HCT116 (cell line): ENCODE results near the gene SLC66A3. TPM values are rescaled to one million over a fixed set of nuclear protein-coding genes. Genes with fewer than 3 reads are reported as not detected.

Experiments used
- ATAC-seq: fragments of 200-7000 bp; cut with Tn5 transposase; 2 replicates; pipeline ENCODE4 v1.9.1; 2020; ENCODE audit warnings: mild to moderate bottlenecking, moderate library complexity
- BruUV-seq: library from RNA; stranded (reverse); fragments of 400-500 nt; replicated peaks from 2 replicates; lab custom pipeline; 2021; lab: Mats Ljungman, UMichigan
- CTCF ChIA-PET: fragments of 300-600 bp; sonication (Branson Sonifier 250); formaldehyde crosslinking; loops from one replicate; lab custom pipeline; 2021; ENCODE audit warnings: antibody characterized with exemption; lab: Charles Lee
- POLR2A ChIA-PET: fragments of 300-600, 350-600 bp; sonication (Branson Sonifier 250); formaldehyde crosslinking; loops from one replicate; lab custom pipeline; 2021; ENCODE audit warnings: antibody characterized with exemption; lab: Charles Lee
- RAD21 ChIA-PET, 2 experiments: fragments of 300-600 bp; sonication (Branson Sonifier 250); formaldehyde crosslinking; loops; one replicate each; lab custom pipeline; 2023; ENCODE audit warnings: low total read pairs in 2 of 2; ENCODE audit not compliant: uncharacterized antibody in 2 of 2, unreplicated experiment in 2 of 2, low non-redundant PET in 1 of 2; lab: Charles Lee
- DNase-seq: peaks from one replicate; pipeline ENCODE4 v3.0.0-alpha.2; 2010; ENCODE audit warnings: low read depth, low spot score
- H2AFZ ChIP-seq: fragments of 200-600 bp; shearing (Covaris generic), sonication (generic); 2 replicates; pipeline ENCODE4 v1.6.1; 2017; ENCODE audit warnings: low read depth, mixed run types, mixed read lengths, antibody characterized with exemption, low read length; ENCODE audit not compliant: poor library complexity, severe bottlenecking
- H3K27ac ChIP-seq: 2 replicates; pipeline ENCODE4 v1.5.1; 2012; ENCODE audit warnings: low read depth, low read length
- H3K27me3 ChIP-seq: fragments of 200-600 bp; sonication (generic); 2 replicates; pipeline ENCODE4 v1.6.1; 2016; ENCODE audit warnings: mixed run types, low read length, mixed read lengths; ENCODE audit not compliant: insufficient read depth
- H3K36me3 ChIP-seq, 2 experiments: fragments of 200-500 bp in 1 of 2; fragments of 200-600 bp in 1 of 2; sonication (Bioruptor generic) in 1 of 2; sonication (generic) in 1 of 2; 2 replicates each; pipeline versions ENCODE4 v1.5.1 to v1.6.1; 2014 to 2016; ENCODE audit warnings: low read length in 2 of 2, inconsistent platforms in 1 of 2, mixed read lengths in 1 of 2, mixed run types in 1 of 2; ENCODE audit not compliant: insufficient read depth in 2 of 2, control insufficient read depth in 1 of 2
- H3K4me1 ChIP-seq, 2 experiments: fragments of 200-600 bp in 1 of 2; sonication (generic) in 1 of 2; 2 replicates each; pipeline versions ENCODE4 v1.5.1 to v1.6.1; 2012 to 2017; ENCODE audit warnings: low read length in 2 of 2, inconsistent platforms in 1 of 2, mild to moderate bottlenecking in 1 of 2, mixed read lengths in 1 of 2, mixed run types in 1 of 2, moderate library complexity in 1 of 2; ENCODE audit not compliant: insufficient read depth in 2 of 2, control insufficient read depth in 1 of 2
- H3K4me2 ChIP-seq: fragments of 200-600 bp; sonication (generic); 2 replicates; pipeline ENCODE4 v1.6.1; 2017; ENCODE audit warnings: mixed run types, low read length, mixed read lengths
- H3K4me3 ChIP-seq, 2 experiments: fragments of 200-600 bp in 1 of 2; sonication (generic) in 1 of 2; replicated peaks in 1 of 2; 2 replicates each; pipeline ENCODE4 v1.5.1; 2011 to 2016; ENCODE audit warnings: low read length in 2 of 2, control low read depth in 1 of 2, low read depth in 1 of 2, mild to moderate bottlenecking in 1 of 2, mixed read lengths in 1 of 2, mixed run types in 1 of 2
- H3K79me2 ChIP-seq: fragments of 200-600 bp; sonication (generic); 2 replicates; pipeline ENCODE4 v1.6.1; 2017; ENCODE audit warnings: mild to moderate bottlenecking, mixed run types, low read length, moderate library complexity, mixed read lengths; ENCODE audit not compliant: insufficient read depth
- H3K9ac ChIP-seq: fragments of 200-600 bp; sonication (generic); 2 replicates; pipeline ENCODE4 v1.6.1; 2016; ENCODE audit warnings: low read length, mixed read lengths
- H3K9me2 ChIP-seq: fragments of 200-600 bp; sonication (generic), shearing (Covaris generic); 2 replicates; pipeline ENCODE4 v1.6.1; 2017; ENCODE audit warnings: mixed run types, mild to moderate bottlenecking, moderate library complexity; ENCODE audit not compliant: insufficient read depth
- H3K9me3 ChIP-seq, 2 experiments: fragments of 200-500 bp in 1 of 2; fragments of 200-600 bp in 1 of 2; sonication (Bioruptor generic) in 1 of 2; sonication (generic) in 1 of 2; 2 replicates each; pipeline ENCODE4 v1.6.1; 2014 to 2017; ENCODE audit warnings: low read length in 2 of 2, mixed read lengths in 2 of 2, inconsistent platforms in 1 of 2, low read depth in 1 of 2, mild to moderate bottlenecking in 1 of 2, mixed run types in 1 of 2, moderate library complexity in 1 of 2; ENCODE audit not compliant: control insufficient read depth in 1 of 2, insufficient read depth in 1 of 2
- H4K20me1 ChIP-seq: fragments of 200-600 bp; sonication (generic), shearing (Covaris generic); 2 replicates; pipeline ENCODE4 v1.6.1; 2017; ENCODE audit warnings: mixed run types, mild to moderate bottlenecking, moderate library complexity; ENCODE audit not compliant: insufficient read depth
- CTCF ChIP-seq, 3 experiments: fragments of 200-600 bp in 1 of 3; sonication (generic) in 1 of 3; IDR thresholded peaks in 2 of 3; conservative IDR thresholded peaks in 1 of 3; 2 replicates each; pipeline ENCODE4 v1.5.1; 2012 to 2017; ENCODE audit warnings: low read depth in 2 of 3, low read length in 2 of 3, antibody characterized with exemption in 1 of 3, borderline replicate concordance in 1 of 3, control low read depth in 1 of 3, mild to moderate bottlenecking in 1 of 3, mixed read lengths in 1 of 3, mixed run types in 1 of 3, moderate library complexity in 1 of 3; ENCODE audit not compliant: insufficient read depth in 1 of 3
- FOSL1 ChIP-seq: IDR thresholded peaks from 2 replicates; pipeline ENCODE4 v1.6.1; 2012; ENCODE audit warnings: low read depth
- POLR2A ChIP-seq: IDR thresholded peaks from 2 replicates; pipeline ENCODE4 v1.7.0; 2011; ENCODE audit warnings: borderline replicate concordance; ENCODE audit not compliant: insufficient read depth, insufficient read length; ENCODE audit errors: extremely low read depth
- POLR2AphosphoS5 ChIP-seq: IDR thresholded peaks from 2 replicates; pipeline ENCODE4 v1.6.1; 2011; ENCODE audit warnings: mild to moderate bottlenecking, low read depth, low read length, moderate library complexity
- RAD21 ChIP-seq: IDR thresholded peaks from 2 replicates; pipeline ENCODE4 v1.6.1; 2012; ENCODE audit warnings: low read depth, mild to moderate bottlenecking
- SP1 ChIP-seq: IDR thresholded peaks from 2 replicates; pipeline ENCODE4 v1.6.1; 2012; ENCODE audit warnings: low read depth
- ZBTB33 ChIP-seq: IDR thresholded peaks from 2 replicates; pipeline ENCODE4 v1.6.1; 2011; ENCODE audit warnings: mild to moderate bottlenecking, low read length, moderate library complexity; ENCODE audit not compliant: insufficient replicate concordance; ENCODE audit errors: extremely low read depth
- ZFX ChIP-seq: fragments of 450-650 bp; IDR thresholded peaks from 2 replicates; pipeline ENCODE4 v1.6.1; 2017
- intact Hi-C: fragments of 100-400 bp; cut with micrococcal nuclease; formaldehyde crosslinking; loops from 2 replicates; pipeline ENCODE4 v1.10.0; 2022
- total RNA-seq: library from RNA; stranded (reverse); gene quantifications from one replicate; pipeline ENCODE4 v1.2.1, GENCODE V29; 2021; ENCODE audit not compliant: unreplicated experiment

Gene SLC66A3
- total RNA-seq, 1 experiment from 2014 or later = 15.9 TPM

DNA sequence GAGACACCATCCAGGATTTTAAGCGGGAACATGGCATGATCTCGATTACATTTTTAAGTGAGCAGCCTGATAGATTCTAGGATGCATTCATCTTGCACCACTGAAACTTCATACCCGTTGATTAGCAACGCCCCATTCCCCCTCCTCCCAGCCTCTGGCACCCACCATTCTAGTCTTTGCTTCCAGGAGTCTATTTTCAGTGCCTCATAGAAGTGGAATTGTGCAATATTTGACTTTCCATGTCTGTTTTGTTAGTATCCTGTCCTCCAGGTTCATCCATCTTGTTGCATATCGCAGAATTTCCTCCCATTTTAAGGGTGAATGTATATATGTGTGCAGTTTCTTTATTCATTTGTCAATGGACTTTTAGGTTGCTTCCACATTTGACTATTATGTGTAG is 20.9 kb upstream of the SLC66A3 start:
- Histone ChIP-seq H3K9me2 (no peaks in the 10 kb centered on the region), H3K9me3 (no peaks in the 10 kb centered on the region), H3K27ac (no peak overlapping the region), H3K36me3 (no peaks in the 10 kb centered on the region), H3K79me2 (no peaks in the 10 kb centered on the region), H2AFZ (no peak overlapping the region), H4K20me1 (no peaks in the 10 kb centered on the region), H3K4me2 (no peak overlapping the region), H3K27me3 (no peaks in the 10 kb centered on the region), H3K4me1 (peaks cover 9 to 31% of the 10 kb centered on the region in 2 experiments), H3K9ac (no peak overlapping the region), H3K4me3 (no peak overlapping the region)
- ChIA-PET CTCF (interaction anchor here (1.0 to 5.3 kb wide), 2 partner anchors 16 to 449 kb away, joined by 3 to 102 read pairs; no protein-coding TSS in a partner anchor), POLR2A (interaction anchor here (1.6 to 1.7 kb wide), 2 partner anchors 10 to 20 kb away, joined by 4 to 9 read pairs; partner anchors contain the start of gene SLC66A3), RAD21 (no interaction called here)
- ATAC-seq (no peak), DNase-seq (no peak)
- BruUV-seq = no TSS peak
- TF ChIP-seq RAD21 (no peak), ZBTB33 (no peak), FOSL1 (no peak), POLR2A (no peak), POLR2AphosphoS5 (no peak), SP1 (no peak), CTCF (IDR thresholded peaks at IDR 0.05 in 2 of 3, conservative IDR thresholded peaks at IDR 0.05 in 1 of 3; ENCODE audit: borderline replicate concordance in 1 of 3, insufficient read depth in 1 of 3, low read depth in 2 of 3, low read length in 2 of 3) (no peak), ZFX (no peak)
- intact Hi-C loops = loop anchor here (5.0 kb wide), 2 partner anchors 333 to 548 kb away; partner anchors contain the start of gene E2F6
